8988T (cell line): Measurements from ENCODE around the gene PIM3.

Experiments
- DNase-seq: peaks from one replicate; pipeline ENCODE4 v3.0.0; 2011

Gene PIM3

DNA sequence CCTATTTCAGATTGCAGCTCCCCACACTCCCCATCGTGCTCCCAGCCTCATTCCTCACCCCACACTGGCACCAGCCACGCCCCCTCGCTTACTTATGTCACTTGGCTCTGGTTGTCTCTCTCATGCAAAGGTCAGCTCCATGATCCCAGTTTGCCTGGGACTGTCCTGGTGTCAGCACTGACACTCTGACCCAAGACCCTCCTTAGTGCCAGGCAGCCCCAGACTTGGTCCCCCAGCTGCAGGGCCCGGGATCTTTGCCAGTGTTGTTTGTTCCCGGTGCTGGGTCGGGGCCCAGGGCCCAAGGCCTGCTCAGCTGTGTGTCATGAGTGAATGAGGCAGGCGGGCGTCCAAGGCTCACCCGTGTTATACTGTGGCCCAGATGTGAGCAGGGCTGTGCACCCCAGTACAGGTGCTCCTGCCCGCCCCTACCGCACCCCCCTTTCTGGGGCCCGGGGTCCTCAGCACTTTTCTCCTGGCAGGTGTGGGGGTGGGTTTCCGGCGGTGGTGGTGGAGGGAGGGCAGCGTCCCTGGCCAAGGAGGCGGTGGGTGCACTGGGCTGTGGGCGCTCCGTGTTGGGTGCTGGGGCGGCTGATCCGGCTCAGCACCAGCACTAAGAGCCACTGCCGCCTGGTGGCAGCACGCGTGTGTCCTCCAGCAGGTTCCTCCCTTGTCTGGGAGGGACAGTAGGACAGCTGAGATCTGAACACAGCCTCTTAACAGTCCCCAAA lies 32.5 kb downstream of the PIM3 start:
- peak; percentile 74 for DNase-seq

DNA sequence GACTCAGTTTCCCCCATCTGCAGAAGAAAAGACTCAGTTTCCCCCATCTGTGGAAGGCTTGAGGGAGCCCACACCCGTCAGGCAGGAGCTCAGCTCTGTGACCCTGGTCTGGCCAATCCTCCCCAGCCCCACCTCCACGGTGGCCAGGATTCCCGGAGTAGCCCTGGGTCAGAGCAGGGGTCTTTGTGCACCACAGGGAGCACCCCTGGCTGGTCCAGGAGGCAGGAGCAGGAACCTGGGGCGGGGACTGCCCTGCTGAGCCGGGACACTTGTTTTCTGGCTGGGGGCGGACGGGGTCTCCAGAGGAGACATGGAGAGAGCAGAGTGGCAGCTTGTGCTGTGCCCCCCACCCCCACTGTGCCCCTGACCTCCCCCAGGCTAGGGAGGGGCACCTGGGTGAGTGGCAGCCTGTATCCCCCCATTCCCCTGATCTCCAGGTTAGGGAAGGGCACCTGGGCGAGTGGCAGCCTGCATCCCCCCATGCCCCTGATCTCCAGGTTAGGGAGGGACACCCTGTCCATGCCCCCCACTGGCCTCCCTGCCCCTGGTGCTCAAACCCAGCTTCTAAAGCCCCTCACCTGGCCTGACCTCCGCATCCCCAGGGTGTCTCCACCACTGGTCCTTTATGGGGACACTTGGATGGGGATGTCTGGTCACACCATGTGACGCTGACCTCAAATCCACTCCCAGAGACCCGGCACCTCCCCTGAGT lies 33.2 kb downstream of the PIM3 start:
- DNase-seq = peak; percentile 3

GRCh38 chr22:49994361-49995040 lies 33.9 kb downstream of the PIM3 start:
- peak; percentile 2 for DNase-seq

DNA sequence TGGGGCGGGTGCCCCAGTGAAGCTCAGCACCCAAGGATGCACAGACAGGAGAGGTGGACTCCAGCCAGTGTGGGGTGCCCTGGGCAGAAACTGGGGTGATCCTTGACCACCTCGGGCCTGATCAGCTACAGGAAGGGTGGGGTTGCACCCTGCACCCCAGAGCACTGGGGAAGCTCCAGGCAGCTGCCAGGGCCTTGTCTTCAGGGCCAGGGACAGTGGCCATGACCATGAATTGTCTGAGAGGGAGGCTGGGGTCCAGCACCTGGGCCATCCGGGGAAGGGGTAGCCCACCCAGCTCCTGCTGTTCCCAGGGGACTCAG lies 34.4 kb downstream of the PIM3 start:
- no peak for DNase-seq

DNA sequence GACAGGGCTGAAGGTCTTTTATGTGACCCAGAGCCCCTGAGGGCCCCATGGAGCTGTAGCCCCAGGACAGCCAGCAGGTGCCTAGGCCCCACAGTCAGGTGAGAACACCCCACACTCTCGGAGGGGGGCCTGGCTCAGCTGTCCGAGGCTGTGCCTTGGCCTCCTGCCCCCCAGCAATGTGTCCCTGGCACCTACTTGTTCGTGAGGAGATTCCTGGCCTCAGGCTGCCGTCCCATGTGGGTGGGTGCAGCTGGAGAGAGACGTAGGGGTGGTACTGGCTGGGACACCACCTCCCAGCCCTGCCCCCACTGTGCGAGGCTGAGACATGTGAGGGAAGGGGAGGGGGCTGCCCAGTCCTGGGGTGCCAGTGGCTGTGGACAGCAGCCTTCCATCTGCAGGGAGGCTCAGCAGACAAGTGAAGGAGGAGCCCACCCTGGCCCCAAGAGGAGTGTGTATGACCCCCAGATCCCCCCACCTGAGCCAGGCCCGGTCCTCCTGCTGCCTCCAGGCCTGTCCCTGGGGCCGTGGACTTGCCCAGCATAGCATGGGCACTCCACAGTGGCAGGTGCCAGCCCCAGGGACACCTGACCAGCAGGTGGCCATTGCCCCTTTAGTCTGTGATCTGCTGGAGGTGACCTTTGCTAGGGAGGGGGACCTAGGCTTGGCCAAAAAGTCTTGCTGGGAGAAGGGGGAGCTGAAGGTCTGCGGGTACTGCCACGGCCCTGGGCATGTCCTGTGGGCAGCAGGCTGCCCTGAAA lies 35.0 kb downstream of the PIM3 start:
- peak; percentile 11 for DNase-seq

- peak; percentile 6 for DNase-seq
Measured at GRCh38 chr22:49996119-49996517, 35.5 kb downstream of the PIM3 start.

DNA sequence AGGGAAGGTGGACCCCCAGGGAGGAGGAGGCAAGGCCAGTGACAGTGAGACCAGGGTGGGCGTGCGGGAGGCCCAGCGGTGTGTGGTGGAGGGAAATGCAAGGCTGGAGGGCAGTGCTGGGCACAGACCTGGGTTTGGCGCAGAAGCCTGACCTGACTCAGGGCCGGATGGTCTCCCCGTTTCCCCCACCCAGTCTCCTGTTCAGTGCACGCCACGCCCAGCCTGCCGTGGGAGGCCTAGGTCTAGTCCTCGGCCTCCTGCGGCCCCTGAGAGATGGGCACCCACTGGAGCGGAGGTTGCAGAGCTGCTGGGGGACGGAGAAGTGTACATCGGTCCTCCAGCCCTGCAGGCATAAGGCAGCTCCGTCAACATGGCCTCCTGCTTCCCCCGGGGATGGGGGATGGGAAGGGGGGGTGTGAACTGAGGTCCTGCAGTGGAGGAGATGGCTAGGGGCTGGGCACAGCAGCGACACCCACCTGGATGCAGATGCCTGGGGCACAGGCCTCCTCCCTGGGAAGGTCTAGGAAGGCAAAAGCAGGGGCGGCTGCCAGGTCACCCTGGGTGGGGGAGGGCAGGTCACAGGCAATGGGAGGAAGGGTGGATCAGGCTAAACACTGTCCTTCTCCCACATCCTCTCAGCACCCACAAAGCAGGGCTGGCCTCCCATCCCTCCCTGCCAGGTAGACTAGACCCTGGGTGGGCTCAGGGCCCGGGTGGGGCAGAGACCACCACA lies 36.1 kb downstream of the PIM3 start:
- peak; percentile 13 for DNase-seq

- DNase-seq = peak; percentile 2
Measured at GRCh38 chr22:49997251-49997599, 36.7 kb downstream of the PIM3 start.

- no peak for DNase-seq
Measured at GRCh38 chr22:49997932-49998717, 37.6 kb downstream of the PIM3 start.

DNA sequence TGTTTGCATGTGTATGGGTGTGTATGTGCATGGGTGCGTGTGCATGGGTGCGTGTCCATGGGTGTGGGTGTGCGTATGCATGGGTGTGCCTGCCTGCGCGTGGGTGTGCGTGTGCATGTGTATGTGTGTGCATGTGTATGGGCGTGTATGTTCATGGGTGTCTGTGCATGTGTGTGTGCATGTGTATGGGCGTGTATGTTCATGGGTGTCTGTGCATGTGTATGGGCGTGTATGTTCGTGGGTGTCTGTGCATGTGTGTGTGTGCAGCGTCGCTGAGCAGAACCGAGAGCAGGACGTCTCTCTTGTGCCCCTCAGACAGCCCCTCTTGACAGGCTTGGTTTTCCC lies 38.1 kb downstream of the PIM3 start:
- DNase-seq = no peak

GRCh38 chr22:49999063-49999945 lies 38.7 kb downstream of the PIM3 start:
- DNase-seq = peak; percentile 38

DNA sequence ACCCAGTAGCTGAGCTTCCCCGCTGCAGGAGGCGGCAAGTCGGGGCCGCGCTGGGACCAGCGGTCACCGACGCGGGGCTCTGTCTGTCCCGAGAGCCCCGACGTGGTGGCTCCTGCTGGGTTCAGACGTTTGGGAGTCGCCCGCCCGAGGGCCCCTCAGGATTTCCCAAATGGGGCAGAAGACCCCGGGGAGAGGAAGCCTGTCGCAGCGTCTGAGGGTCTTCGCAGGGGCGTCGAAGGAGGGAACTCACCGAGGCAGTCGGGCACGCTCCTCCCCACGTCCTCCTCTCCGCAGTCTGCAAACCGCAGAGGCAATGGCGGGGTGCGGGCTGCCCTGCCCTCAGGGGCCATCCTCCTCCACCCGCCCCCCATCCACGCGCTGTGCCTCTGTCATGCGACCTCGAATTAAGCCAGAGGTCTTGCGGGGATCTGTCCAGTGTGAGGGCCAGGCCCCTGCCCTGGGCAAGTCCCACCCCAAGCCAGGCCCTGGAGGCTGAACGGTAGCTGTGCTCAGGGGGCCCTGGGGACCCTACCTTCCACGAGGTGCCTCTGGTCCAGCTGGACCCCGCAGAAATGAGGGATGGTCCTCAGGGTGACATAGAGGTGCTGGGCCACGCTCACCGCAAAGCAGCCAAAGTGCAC lies 39.5 kb downstream of the PIM3 start:
- peak; percentile 6 for DNase-seq

DNA sequence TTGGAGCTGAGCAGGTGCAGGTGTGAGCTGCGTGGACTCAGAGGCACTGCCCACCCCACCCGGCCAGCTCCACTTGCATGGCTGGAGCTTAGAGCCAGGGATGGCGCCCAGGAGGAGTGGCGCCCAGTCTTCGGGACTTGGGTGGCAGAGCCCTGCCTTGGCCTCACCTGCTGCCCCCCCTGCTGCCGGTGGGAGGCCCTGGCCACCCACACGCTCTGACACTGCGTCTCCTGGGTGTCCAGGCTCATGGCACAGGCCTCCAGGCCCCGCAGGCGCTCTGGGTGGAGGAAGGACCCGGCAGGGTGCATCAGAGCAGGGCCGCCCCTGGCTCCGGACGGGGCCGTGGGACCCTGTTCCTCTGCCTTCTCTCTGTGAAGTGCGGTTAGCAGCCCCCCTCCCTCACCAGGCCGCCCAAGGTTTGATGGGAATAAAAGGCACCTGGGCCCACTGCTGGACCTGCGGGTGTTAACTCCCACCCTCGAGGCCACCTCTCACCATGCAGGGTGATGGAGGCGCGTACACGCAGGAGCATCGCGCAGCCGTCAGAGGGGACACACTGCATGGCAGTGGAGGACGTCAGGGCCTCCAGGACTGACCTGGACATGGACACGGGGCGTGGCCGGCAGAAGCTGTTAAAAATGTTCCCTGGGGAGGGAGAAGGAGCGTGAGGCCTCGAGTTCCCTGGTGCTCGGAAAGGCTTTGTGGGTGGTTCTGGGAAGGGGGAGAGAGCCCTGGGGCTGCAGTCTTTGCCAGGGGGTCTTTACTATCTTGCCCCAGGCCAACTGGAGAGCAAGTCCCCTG lies 40.2 kb downstream of the PIM3 start:
- DNase-seq = peak; percentile 17

DNA sequence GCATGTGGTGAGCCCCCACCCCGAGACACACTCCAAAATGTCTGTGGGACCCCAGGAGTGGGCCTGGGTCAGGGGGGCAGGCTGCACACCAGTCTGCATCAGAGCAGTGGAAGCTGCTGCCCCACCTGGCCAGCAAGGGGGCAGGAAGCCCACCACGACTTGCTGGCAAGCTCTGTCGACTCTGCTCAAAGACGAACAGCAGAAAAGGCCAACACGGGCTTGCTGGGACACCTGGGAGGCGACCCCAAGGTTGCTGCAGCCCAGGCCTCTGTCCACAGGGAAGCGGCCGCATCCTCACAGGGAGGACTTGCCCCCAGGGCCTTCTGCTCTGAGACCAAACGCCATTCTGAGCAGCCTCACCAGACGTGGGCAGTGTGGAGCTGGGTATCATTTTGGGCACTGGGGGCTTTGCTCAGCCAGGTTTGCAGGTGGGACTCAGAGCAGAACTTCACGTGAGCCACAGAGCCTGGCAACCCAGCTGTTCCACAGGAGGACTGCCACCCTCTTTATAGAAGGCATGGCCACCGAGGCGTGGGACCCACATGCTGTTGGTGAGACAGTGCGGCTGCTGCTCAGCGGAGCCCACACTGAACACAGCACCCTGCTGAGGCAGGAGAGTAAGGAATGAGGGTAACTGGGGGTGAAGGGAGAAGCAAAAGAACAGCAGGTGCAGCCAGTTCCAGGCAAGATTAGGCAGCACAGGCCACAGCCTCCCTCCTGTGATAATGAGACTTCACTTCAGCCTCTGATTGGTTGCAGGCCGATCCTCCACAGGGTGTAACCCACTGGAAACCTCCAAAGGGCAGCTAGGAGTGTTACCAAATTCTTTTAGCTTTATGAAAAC lies 41.0 kb downstream of the PIM3 start:
- peak; percentile 24 for DNase-seq

GRCh38 chr22:50002791-50003190 lies 42.2 kb downstream of the PIM3 start:
- no peak for DNase-seq

GRCh38 chr22:50004918-50005317 lies 44.3 kb downstream of the PIM3 start:
- no peak for DNase-seq

DNA sequence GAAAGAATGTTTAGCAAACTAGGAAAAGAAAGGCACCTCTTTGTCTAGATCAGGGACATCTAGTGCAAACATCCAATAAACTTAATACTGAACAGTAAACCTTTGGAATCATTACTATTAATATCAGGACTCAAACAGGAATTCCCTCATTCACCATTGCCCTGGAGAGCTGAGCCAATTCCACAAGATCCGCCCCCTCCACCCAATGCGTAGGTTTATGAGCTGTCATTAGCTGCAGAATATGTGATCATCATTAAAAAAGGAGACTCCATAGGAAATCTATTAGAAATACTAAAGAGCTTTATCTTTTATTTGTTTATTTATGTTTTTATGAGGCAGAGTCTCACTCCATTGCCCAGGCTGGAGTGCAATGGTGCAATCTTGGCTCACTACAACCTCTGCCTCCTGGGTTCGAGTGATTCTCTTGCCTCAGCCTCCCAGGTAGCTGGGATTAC lies 46.5 kb downstream of the PIM3 start:
- no peak for DNase-seq
